ENCODE measurements around the gene ERC1.

ERC1 gene

GRCh38 chr12:1117970-1118563 lies 127.0 kb downstream of the ERC1 start:
- H3K36me3 ChIP-seq (replicated peaks; ENCODE audit: insufficient read depth, low read length): no peaks in the 10 kb centered on the region
- H3K4me1 ChIP-seq (ENCODE audit: low read length): no peaks in the 10 kb centered on the region
- H4K20me1 ChIP-seq (ENCODE audit: insufficient read depth, low read length): no peaks in the 10 kb centered on the region
- H3F3A ChIP-seq (ENCODE audit: insufficient read depth, low read length): no peaks in the 10 kb centered on the region; the same call in 1 of the 2 replicates
- H3K4me3 ChIP-seq (ENCODE audit: low read length): no peak overlapping the region
- H2AFZ ChIP-seq (ENCODE audit: low read length): no peak overlapping the region
- no peaks in the 10 kb centered on the region for H3K9me3 ChIP-seq (replicated peaks; ENCODE audit: insufficient read depth, low read length)
- no peak overlapping the region for H3K27ac ChIP-seq (ENCODE audit: low read length)
- no peaks in the 10 kb centered on the region for H3K79me2 ChIP-seq (ENCODE audit: low read length)
- H3K9ac ChIP-seq (ENCODE audit: low read length): no peak overlapping the region
- DNase-seq: peak; percentile 74
- H3K27me3 ChIP-seq (replicated peaks; ENCODE audit: insufficient read depth, low read length): no peaks in the 10 kb centered on the region
- TF ChIP-seq EZH2 (optimal IDR thresholded peaks at IDR 0.05; ENCODE audit: low read depth, low read length): no peak
- peak; percentile 90 for TF ChIP-seq CTCF (IDR thresholded peaks at IDR 0.05; ENCODE audit: low read length)
- no peak for TF ChIP-seq EZH2phosphoT487 (IDR thresholded peaks at IDR 0.05; ENCODE audit: low read length)
- H3K4me2 ChIP-seq (ENCODE audit: low read depth, low read length): no peak overlapping the region
- no peaks in the 10 kb centered on the region for H3K9me2 ChIP-seq (replicated peaks; ENCODE audit: insufficient read depth, low read length)

- H3K4me3 ChIP-seq (ENCODE audit: low read length): no peak overlapping the region
- no peak overlapping the region for H2AFZ ChIP-seq (ENCODE audit: low read length)
- no peak for DNase-seq
- no peaks in the 10 kb centered on the region for H3K79me2 ChIP-seq (ENCODE audit: low read length)
- no peak overlapping the region for H3K9ac ChIP-seq (ENCODE audit: low read length)
- no peak overlapping the region for H3K27ac ChIP-seq (ENCODE audit: low read length)
- no peaks in the 10 kb centered on the region for H3K9me3 ChIP-seq (replicated peaks; ENCODE audit: insufficient read depth, low read length)
- H3K9me2 ChIP-seq (replicated peaks; ENCODE audit: insufficient read depth, low read length): no peaks in the 10 kb centered on the region
- H3K4me1 ChIP-seq (ENCODE audit: low read length): peaks cover 4% of the 10 kb centered on the region; the same call in 1 of the 2 replicates
- TF ChIP-seq EZH2 (optimal IDR thresholded peaks at IDR 0.05; ENCODE audit: low read depth, low read length): no peak
- no peak for TF ChIP-seq CTCF (IDR thresholded peaks at IDR 0.05; ENCODE audit: low read length)
- TF ChIP-seq EZH2phosphoT487 (IDR thresholded peaks at IDR 0.05; ENCODE audit: low read length): no peak
- no peaks in the 10 kb centered on the region for H4K20me1 ChIP-seq (ENCODE audit: insufficient read depth, low read length)
- H3F3A ChIP-seq (ENCODE audit: insufficient read depth, low read length): peaks cover 10% of the 10 kb centered on the region
- no peak overlapping the region for H3K4me2 ChIP-seq (ENCODE audit: low read depth, low read length)
- no peaks in the 10 kb centered on the region for H3K27me3 ChIP-seq (replicated peaks; ENCODE audit: insufficient read depth, low read length)
- no peaks in the 10 kb centered on the region for H3K36me3 ChIP-seq (replicated peaks; ENCODE audit: insufficient read depth, low read length)
Observed at GRCh38 chr12:1122786-1123185, 131.8 kb downstream of the ERC1 start.

- peak; percentile 63 for DNase-seq
- H3K4me1 ChIP-seq (ENCODE audit: low read length): peaks cover 4% of the 10 kb centered on the region; the same call in 1 of the 2 replicates
- H3K9me3 ChIP-seq (replicated peaks; ENCODE audit: insufficient read depth, low read length): no peaks in the 10 kb centered on the region
- H3K27ac ChIP-seq (ENCODE audit: low read length): peak overlapping the region; percentile 43; the same call in 1 of the 2 replicates
- 0 out of 2 replicates have a peak overlapping the region, but pooled peaks have one; percentile 9 for H3K9ac ChIP-seq (ENCODE audit: low read length)
- TF ChIP-seq EZH2 (optimal IDR thresholded peaks at IDR 0.05; ENCODE audit: low read depth, low read length) (no peak), CTCF (IDR thresholded peaks at IDR 0.05; ENCODE audit: low read length) (no peak)
- no peak overlapping the region for H2AFZ ChIP-seq (ENCODE audit: low read length)
- H3F3A ChIP-seq (ENCODE audit: insufficient read depth, low read length): peaks cover 10% of the 10 kb centered on the region
- no peaks in the 10 kb centered on the region for H3K27me3 ChIP-seq (replicated peaks; ENCODE audit: insufficient read depth, low read length)
- no peaks in the 10 kb centered on the region for H4K20me1 ChIP-seq (ENCODE audit: insufficient read depth, low read length)
- no peak overlapping the region for H3K4me3 ChIP-seq (ENCODE audit: low read length)
- no peaks in the 10 kb centered on the region for H3K9me2 ChIP-seq (replicated peaks; ENCODE audit: insufficient read depth, low read length)
- no peaks in the 10 kb centered on the region for H3K79me2 ChIP-seq (ENCODE audit: low read length)
- H3K4me2 ChIP-seq (ENCODE audit: low read depth, low read length): peak overlapping the region; percentile 55
- no peaks in the 10 kb centered on the region for H3K36me3 ChIP-seq (replicated peaks; ENCODE audit: insufficient read depth, low read length)
Observed at GRCh38 chr12:1126091-1126490, 135.1 kb downstream of the ERC1 start.

Data from MM.1S (cell line).